Adipocyte (in vitro differentiated cells): ENCODE results near the gene GSTM2.
A peak's percentile ranks its signal among the peaks of the same experiment; 100 is the strongest.
"Not testable (repeated sequence)": the region's sequence is repeated elsewhere in the genome, so short reads cannot be mapped to it uniquely, and the experiment has no call there.

Experiments used
- DNase-seq: peaks from one replicate; pipeline ENCODE4 v3.0.0-alpha.2; 2015; ENCODE audit warnings: low read depth
- H3K27me3 ChIP-seq: replicated peaks from 2 replicates; pipeline ENCODE4 v1.7.0; 2013; ENCODE audit warnings: mild to moderate bottlenecking, low read length, moderate library complexity; ENCODE audit not compliant: control insufficient read depth, insufficient read depth
- H3K36me3 ChIP-seq: 2 replicates; pipeline ENCODE4 v1.7.0; 2013; ENCODE audit warnings: low read length, mild to moderate bottlenecking, moderate library complexity; ENCODE audit not compliant: control insufficient read depth, insufficient read depth, severe bottlenecking
- H3K4me1 ChIP-seq: 2 replicates; pipeline ENCODE4 v1.7.0; 2013; ENCODE audit warnings: mild to moderate bottlenecking, low read length, moderate library complexity; ENCODE audit not compliant: control insufficient read depth, insufficient read depth
- H3K4me3 ChIP-seq: 2 replicates; pipeline ENCODE4 v1.7.0; 2013; ENCODE audit warnings: mild to moderate bottlenecking, low read length, moderate library complexity
- H3K9ac ChIP-seq: 2 replicates; pipeline ENCODE4 v1.7.0; 2013; ENCODE audit warnings: mild to moderate bottlenecking, low read length, moderate library complexity
- H3K9me3 ChIP-seq: 2 replicates; pipeline ENCODE4 v1.7.0; 2013; ENCODE audit warnings: mild to moderate bottlenecking, low read length, moderate library complexity; ENCODE audit not compliant: control insufficient read depth

Gene GSTM2

DNA sequence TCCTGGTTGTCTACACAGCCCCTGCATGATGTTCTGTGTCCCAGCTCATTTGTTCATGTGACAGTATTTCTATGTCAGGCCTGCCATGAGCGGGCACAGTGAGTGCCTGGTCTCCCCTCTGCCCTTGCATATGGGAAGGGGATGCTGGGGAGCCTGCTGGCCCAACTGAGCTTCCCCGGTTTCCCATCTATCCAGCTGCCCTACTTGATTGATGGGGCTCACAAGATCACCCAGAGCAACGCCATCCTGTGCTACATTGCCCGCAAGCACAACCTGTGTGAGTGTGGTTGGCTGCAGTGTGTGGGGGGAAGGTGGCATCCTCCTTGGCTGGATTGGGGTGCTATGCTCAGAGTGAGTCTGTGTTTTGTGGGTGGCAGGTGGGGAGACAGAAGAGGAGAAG lies 10.5 kb upstream of the GSTM2 start:
- Histone ChIP-seq H3K4me1 (peaks cover 13% of the 10 kb centered on the region), H3K27me3 (no peaks in the 10 kb centered on the region)

DNA sequence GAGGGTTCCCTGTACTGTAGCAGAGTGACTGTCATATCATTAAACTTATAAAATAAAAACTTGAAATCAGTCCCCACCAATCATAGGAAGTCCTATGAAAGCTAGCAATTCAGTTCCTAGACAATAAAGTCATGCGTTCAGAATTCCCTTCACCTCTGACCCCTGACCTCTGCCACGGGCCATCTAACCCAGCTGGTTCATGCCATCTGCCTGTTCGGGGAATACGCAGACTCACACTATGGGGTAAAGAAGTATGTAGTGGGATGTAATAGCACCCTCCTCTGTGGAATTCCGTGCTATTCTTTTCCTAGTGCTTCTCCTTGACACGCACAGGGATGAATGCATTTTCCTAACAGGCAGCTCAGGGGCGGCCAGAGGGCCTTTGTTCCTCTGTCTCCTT lies 9.9 kb upstream of the GSTM2 start:
- H3K27me3 ChIP-seq = no peaks in the 10 kb centered on the region
- H3K9ac ChIP-seq = no peak overlapping the region
- H3K36me3 ChIP-seq = peaks cover 6% of the 10 kb centered on the region
- H3K4me1 ChIP-seq = peaks cover 13% of the 10 kb centered on the region
- no peak overlapping the region for H3K4me3 ChIP-seq
- no peaks in the 10 kb centered on the region for H3K9me3 ChIP-seq
- DNase-seq = no peak

More for the DNA sequence above, 10.5 kb upstream of the GSTM2 start:
- H3K9ac ChIP-seq = no peak overlapping the region
- H3K9me3 ChIP-seq = no peaks in the 10 kb centered on the region
- DNase-seq = no peak
- H3K36me3 ChIP-seq = peaks cover 6% of the 10 kb centered on the region
- no peak overlapping the region for H3K4me3 ChIP-seq

DNA sequence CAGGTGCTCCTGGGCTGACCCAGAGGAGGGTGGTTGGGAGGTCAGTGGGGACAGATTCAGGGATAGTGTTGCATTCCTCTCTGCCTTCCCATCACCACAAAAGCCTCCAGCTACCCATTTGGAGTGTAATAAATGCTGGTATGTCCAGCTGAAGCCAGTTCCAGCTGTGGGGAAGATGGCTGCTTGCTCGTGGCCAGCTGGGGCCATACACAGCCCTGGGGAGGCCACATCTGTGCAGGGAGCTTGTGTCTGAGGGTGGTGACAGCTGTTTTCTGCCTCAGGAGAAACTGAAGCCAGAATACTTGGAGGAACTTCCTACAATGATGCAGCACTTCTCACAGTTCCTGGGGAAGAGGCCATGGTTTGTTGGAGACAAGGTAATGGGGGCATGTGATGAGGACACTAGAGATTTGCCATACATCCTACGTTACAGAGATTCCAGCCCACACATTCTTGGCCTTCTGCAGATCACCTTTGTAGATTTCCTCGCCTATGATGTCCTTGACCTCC lies 9.3 kb upstream of the GSTM2 start:
- no peaks in the 10 kb centered on the region for H3K9me3 ChIP-seq
- no peaks in the 10 kb centered on the region for H3K27me3 ChIP-seq
- DNase-seq = no peak
- H3K4me1 ChIP-seq = peaks cover 13% of the 10 kb centered on the region
- peaks cover 6% of the 10 kb centered on the region for H3K36me3 ChIP-seq
- no peak overlapping the region for H3K4me3 ChIP-seq
- H3K9ac ChIP-seq = no peak overlapping the region

DNA sequence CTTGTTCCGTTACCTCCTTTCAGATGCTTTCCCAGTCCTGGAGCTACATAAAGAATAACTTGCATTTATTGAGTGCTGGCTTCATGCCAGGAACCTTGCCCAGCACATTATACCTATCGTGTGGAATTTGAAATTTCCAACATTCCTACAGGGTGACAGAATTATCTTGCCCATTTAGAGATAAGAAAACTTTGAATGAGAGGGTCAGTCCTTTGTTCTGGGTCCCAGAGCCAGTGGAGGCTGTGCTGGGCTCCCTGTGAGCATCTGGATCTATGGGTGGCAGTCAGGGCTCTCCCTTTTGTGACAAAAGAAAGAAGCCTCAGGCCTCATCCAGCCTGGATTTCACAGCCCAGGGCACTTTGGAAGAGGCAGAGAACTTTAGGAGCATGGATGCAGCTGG lies 8.7 kb upstream of the GSTM2 start:
- Histone ChIP-seq H3K27me3 (no peaks in the 10 kb centered on the region), H3K4me3 (no peak overlapping the region), H3K9ac (no peak overlapping the region), H3K9me3 (no peaks in the 10 kb centered on the region), H3K4me1 (peaks cover 13% of the 10 kb centered on the region), H3K36me3 (peaks cover 6% of the 10 kb centered on the region)
- no peak for DNase-seq

DNA sequence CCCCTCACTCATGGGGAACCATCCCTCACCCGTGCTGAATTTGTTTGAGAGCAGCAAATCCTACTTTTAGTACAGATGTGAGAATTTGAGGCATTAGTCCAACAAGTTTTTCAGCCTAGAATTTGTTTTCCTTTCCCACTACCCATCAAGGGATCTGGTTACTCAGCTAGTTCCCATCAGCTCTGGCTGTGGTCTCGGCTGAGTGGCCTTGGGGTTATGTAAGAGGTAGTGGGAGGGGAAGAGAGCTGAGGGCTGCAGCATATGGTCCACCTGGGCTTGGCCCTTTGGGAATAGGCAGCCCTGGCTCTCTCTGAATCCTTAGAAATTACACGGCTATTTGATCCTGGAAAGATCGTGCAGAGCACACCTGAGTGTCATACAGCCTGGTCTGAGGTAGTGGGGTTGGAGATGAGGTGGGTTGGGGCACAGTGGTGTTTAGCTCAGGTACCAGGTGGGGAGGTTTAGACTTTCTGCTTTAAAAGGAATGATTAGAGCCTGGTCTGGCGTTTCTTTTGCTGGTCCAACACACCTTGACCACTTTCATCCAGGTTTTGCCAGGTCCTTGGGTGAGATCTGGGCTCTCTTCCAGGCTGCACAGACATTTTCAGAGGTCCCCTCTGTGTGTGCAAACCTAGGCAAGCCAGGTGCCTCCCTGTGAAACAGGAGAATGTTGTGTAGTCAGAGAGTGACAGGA lies 7.7 kb upstream of the GSTM2 start:
- Histone ChIP-seq H3K36me3 (peaks cover 6% of the 10 kb centered on the region), H3K27me3 (no peaks in the 10 kb centered on the region), H3K9ac (no peak overlapping the region), H3K4me3 (no peak overlapping the region), H3K9me3 (no peaks in the 10 kb centered on the region), H3K4me1 (peaks cover 10% of the 10 kb centered on the region)
- DNase-seq = no peak

DNA sequence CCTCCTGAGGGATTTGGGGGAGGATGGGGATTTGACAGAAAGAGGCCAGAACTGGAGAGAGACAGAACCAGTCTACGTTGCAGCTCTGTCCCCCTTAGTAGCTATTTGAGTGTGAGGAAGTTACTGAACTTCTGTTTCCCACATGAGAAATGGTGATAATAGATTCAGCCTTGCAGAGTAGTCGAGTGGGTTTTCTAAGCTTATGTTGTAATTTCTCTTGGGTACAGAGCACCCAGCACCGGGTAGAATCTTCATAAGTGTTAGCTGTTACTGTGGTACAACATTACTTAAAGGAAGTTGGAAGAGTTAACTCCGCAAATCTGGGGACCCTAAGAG lies 7.2 kb upstream of the GSTM2 start:
- not testable (repeated sequence) for H3K4me1 ChIP-seq, DNase-seq, H3K27me3 ChIP-seq, H3K36me3 ChIP-seq, H3K9me3 ChIP-seq, H3K4me3 ChIP-seq, H3K9ac ChIP-seq

DNA sequence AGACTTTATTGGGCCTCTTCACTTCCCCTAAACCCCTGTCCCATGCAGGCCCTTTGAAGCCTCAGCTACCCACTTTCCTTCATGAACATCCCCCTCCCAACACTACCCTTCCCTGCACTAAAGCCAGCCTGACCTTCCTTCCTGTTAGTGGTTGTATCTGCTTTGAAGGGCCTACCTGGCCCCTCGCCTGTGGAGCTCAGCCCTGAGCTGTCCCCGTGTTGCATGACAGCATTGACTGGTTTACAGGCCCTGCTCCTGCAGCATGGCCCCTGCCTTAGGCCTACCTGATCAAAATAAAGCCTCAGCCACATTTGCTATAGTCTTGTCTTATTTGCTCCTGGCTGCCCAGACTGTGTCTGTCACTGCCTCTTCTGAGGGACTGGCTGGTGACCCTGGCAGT lies 6.5 kb upstream of the GSTM2 start:
- no peak for DNase-seq
- H3K9me3 ChIP-seq = no peaks in the 10 kb centered on the region
- H3K4me1 ChIP-seq = peaks cover 4% of the 10 kb centered on the region
- no peak overlapping the region for H3K9ac ChIP-seq
- H3K4me3 ChIP-seq = no peak overlapping the region
- H3K27me3 ChIP-seq = no peaks in the 10 kb centered on the region
- peaks cover 6% of the 10 kb centered on the region for H3K36me3 ChIP-seq

DNA sequence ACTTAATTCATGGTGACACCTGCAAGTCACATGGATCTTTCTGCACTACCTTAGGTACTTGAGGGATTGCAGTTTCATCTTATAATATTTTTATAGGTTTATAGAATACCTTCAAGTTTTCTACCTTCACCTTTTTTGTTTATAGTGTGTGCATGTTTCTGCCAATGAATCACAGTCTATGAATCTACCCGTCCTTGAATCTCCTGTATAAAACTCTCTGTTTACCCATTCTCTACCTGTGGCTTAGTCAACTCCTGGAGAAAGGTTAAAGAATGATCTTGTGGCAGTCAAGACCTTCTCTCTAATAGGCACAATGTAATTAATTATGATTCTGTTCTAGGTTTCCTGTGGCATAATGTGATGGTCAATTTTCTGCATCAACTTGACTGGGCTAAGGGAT lies 3.2 kb upstream of the GSTM2 start:
- Histone ChIP-seq H3K36me3 (peaks cover 6% of the 10 kb centered on the region), H3K9ac (no peak overlapping the region), H3K4me3 (no peak overlapping the region), H3K27me3 (no peaks in the 10 kb centered on the region), H3K4me1 (peaks cover 9% of the 10 kb centered on the region), H3K9me3 (no peaks in the 10 kb centered on the region)
- no peak for DNase-seq

DNA sequence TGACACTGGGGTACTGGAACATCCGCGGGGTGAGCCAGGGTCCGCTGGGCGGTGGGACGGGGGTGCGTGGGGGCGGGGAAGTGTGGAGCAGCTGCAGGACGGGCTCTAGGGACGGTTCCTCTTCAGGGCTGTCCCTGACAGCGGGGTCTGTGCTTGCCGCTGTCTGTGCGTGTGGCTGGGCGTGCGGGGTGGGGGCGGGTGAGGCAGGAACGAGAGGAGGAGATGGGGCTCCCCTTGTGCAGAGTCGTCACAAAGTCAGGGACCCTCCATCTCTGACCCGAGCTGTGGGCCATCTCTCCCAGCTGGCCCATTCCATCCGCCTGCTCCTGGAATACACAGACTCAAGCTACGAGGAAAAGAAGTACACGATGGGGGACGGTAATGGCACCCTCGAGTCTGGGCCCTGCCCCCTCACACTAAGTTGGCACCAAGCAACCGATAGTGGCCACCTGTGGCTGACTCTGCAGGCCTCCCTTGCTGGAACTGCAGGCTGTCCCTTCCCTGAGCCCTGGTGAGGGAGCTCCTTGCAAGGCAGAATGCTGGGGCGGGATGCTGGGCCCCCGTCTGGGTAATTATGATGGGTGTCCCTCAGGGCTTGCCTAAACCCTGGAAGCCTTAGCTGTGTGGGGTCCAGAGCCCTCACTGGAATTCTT lies 392 bp downstream of the GSTM2 start:
- Histone ChIP-seq H3K27me3 (no peaks in the 10 kb centered on the region), H3K4me3 (peak overlapping the region; percentile 87), H3K36me3 (no peaks in the 10 kb centered on the region), H3K4me1 (peaks cover 9% of the 10 kb centered on the region), H3K9me3 (no peaks in the 10 kb centered on the region), H3K9ac (peak overlapping the region; percentile 81)
- no peak for DNase-seq

DNA sequence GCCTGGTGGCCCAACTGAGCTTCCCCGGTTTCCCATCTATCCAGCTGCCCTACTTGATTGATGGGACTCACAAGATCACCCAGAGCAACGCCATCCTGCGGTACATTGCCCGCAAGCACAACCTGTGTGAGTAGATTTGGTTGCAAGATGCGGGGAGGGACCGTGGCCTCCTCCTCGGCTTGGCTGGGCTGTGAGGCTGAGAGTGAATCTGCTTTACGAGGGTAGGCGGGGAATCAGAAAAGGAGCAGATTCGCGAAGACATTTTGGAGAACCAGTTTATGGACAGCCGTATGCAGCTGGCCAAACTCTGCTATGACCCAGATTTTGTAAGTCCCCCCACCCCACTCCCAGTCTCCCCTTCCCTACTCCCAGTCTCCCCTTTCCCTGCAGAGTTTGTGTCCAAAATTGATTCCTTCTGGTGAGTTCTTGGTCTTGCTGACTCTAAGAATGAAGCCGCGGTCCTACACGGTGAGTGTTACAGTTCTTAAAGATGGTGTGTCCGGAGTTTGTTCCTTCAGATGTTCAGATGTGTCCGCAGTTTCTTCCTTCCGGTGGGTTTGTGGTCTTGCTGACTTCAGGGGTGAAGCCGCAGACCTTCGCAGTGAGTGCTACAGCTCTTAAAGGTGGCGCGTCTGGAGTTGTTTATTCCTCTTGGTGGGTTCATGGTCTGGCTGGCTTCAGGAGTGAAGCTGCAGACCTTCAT lies 1.5 kb downstream of the GSTM2 start:
- Histone ChIP-seq H3K4me3 (no peak overlapping the region), H3K9ac (no peak overlapping the region), H3K36me3 (no peaks in the 10 kb centered on the region), H3K9me3 (no peaks in the 10 kb centered on the region), H3K4me1 (peaks cover 9% of the 10 kb centered on the region), H3K27me3 (no peaks in the 10 kb centered on the region)
- no peak for DNase-seq

DNA sequence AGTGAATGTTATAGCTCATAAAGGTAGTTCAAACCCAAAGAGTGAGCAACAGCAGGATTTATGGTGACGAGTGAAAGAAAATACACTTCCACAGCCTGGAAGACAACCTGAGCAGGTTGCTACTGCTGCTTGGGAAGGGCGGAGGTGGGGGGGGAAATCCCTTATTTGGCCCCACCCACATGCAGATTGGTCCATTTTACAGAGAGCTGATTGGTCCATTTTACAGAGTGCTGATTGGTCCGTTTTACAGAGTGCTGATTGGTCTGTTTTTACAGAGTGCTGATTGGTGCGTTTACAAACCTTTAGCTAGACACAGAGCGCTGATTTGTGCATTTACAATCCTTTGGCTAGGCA lies 2.1 kb downstream of the GSTM2 start:
- not testable (repeated sequence) for DNase-seq, H3K9me3 ChIP-seq

More for the DNA sequence above, 2.1 kb downstream of the GSTM2 start:
- H3K4me3 ChIP-seq, H3K36me3 ChIP-seq, H3K4me1 ChIP-seq, H3K9ac ChIP-seq, H3K27me3 ChIP-seq: not testable (repeated sequence)
